ENCODE data around the gene TRIM33.

Gene TRIM33

GRCh38 chr1:114462341-114462740 is 48.7 kb downstream of the TRIM33 start:
- Histone ChIP-seq H3K4me1 (ENCODE audit: control insufficient read depth in 2 of 2, insufficient read depth in 1 of 2, low read depth in 1 of 2, low read length in 2 of 2) (no peaks in the 10 kb centered on the region), H3K36me3 (replicated peaks in 1 of 2; ENCODE audit: control insufficient read depth in 2 of 2, insufficient read depth in 2 of 2, low read length in 2 of 2) (peaks cover 9 to 75% of the 10 kb centered on the region in 2 donors), H4K8ac (ENCODE audit: low read depth, low read length) (no peak overlapping the region), H2BK5ac (ENCODE audit: low read length) (no peak overlapping the region), H3K4ac (ENCODE audit: low read length) (no peak overlapping the region), H2BK12ac (ENCODE audit: low read length) (no peak overlapping the region), H3K18ac (ENCODE audit: low read length) (no peak overlapping the region), H3K4me3 (ENCODE audit: low read length in 2 of 2) (no peak overlapping the region), H3K27me3 (ENCODE audit: control insufficient read depth in 3 of 3, insufficient read depth in 3 of 3, low read depth in 1 of 3, low read length in 3 of 3) (no peaks in the 10 kb centered on the region), H3K4me2 (ENCODE audit: insufficient read depth, low read length, poor library complexity, severe bottlenecking) (no peak overlapping the region), H3K14ac (ENCODE audit: low read length) (no peak overlapping the region), H2BK15ac (ENCODE audit: low read length) (no peak overlapping the region), H4K91ac (ENCODE audit: low read depth, low read length, poor library complexity) (no peak overlapping the region), H3K79me1 (ENCODE audit: low read depth, low read length) (peaks cover under 1% of the 10 kb centered on the region), H3K9me3 (replicated peaks in 1 of 2; ENCODE audit: control insufficient read depth in 2 of 2, insufficient read depth in 1 of 2, low read depth in 1 of 2, low read length in 2 of 2) (peaks cover 1 to 12% of the 10 kb centered on the region in 2 donors), H3K23ac (ENCODE audit: low read depth, low read length, poor library complexity) (no peak overlapping the region), H2AFZ (ENCODE audit: low read length) (no peak overlapping the region), H2AK5ac (ENCODE audit: low read depth, low read length) (no peak overlapping the region), H3K9ac (ENCODE audit: low read depth, low read length, poor library complexity) (no peak overlapping the region), H2BK120ac (ENCODE audit: low read depth, low read length) (no peak overlapping the region), H3K27ac (replicated peaks; ENCODE audit: low read length) (no peak overlapping the region)
- WGBS, 2 donors (ENCODE audit: extremely low coverage in 2 of 2, insufficient read length in 2 of 2, insufficient replicate concordance in 1 of 2): no CpG with 5 or more reads among the region's 1 CpG
- DNase-seq (ENCODE audit: low spot score): no peak

GRCh38 chr1:114458237-114458777 is 52.7 kb downstream of the TRIM33 start:
- Histone ChIP-seq H3K4me3 (ENCODE audit: low read length in 2 of 2) (no peak overlapping the region), H2BK120ac (ENCODE audit: low read depth, low read length) (no peak overlapping the region), H2BK15ac (ENCODE audit: low read length) (no peak overlapping the region), H3K4me1 (ENCODE audit: control insufficient read depth in 2 of 2, insufficient read depth in 1 of 2, low read depth in 1 of 2, low read length in 2 of 2) (no peaks in the 10 kb centered on the region), H3K4ac (ENCODE audit: low read length) (no peak overlapping the region), H3K27ac (replicated peaks; ENCODE audit: low read length) (no peak overlapping the region), H3K14ac (ENCODE audit: low read length) (no peak overlapping the region), H3K27me3 (ENCODE audit: control insufficient read depth in 3 of 3, insufficient read depth in 3 of 3, low read depth in 1 of 3, low read length in 3 of 3) (no peaks in the 10 kb centered on the region), H3K9me3 (replicated peaks in 1 of 2; ENCODE audit: control insufficient read depth in 2 of 2, insufficient read depth in 1 of 2, low read depth in 1 of 2, low read length in 2 of 2) (peaks cover 1 to 12% of the 10 kb centered on the region in 2 donors), H3K36me3 (replicated peaks in 1 of 2; ENCODE audit: control insufficient read depth in 2 of 2, insufficient read depth in 2 of 2, low read length in 2 of 2) (peaks cover 14 to 98% of the 10 kb centered on the region in 2 donors), H3K4me2 (ENCODE audit: insufficient read depth, low read length, poor library complexity, severe bottlenecking) (no peak overlapping the region), H4K91ac (ENCODE audit: low read depth, low read length, poor library complexity) (no peak overlapping the region), H3K9ac (ENCODE audit: low read depth, low read length, poor library complexity) (no peak overlapping the region), H3K79me1 (ENCODE audit: low read depth, low read length) (no peaks in the 10 kb centered on the region), H2AK5ac (ENCODE audit: low read depth, low read length) (no peak overlapping the region), H3K23ac (ENCODE audit: low read depth, low read length, poor library complexity) (no peak overlapping the region), H3K18ac (ENCODE audit: low read length) (no peak overlapping the region), H2BK12ac (ENCODE audit: low read length) (no peak overlapping the region), H2BK5ac (ENCODE audit: low read length) (no peak overlapping the region), H2AFZ (ENCODE audit: low read length) (no peak overlapping the region), H4K8ac (ENCODE audit: low read depth, low read length) (no peak overlapping the region)
- DNase-seq (ENCODE audit: low spot score): no peak

GRCh38 chr1:114457675-114458236 is 53.2 kb downstream of the TRIM33 start:
- WGBS, 2 donors (ENCODE audit: extremely low coverage in 2 of 2, insufficient read length in 2 of 2, insufficient replicate concordance in 1 of 2): no CpG with 5 or more reads among the region's 4 CpGs
- no peak overlapping the region for H3K9ac ChIP-seq (ENCODE audit: low read depth, low read length, poor library complexity)
- H4K91ac ChIP-seq (ENCODE audit: low read depth, low read length, poor library complexity): no peak overlapping the region
- no peaks in the 10 kb centered on the region for H3K79me1 ChIP-seq (ENCODE audit: low read depth, low read length)
- no peak overlapping the region for H2BK5ac ChIP-seq (ENCODE audit: low read length)
- H3K4me3 ChIP-seq (ENCODE audit: low read length in 2 of 2): no peak overlapping the region
- no peak overlapping the region for H3K4ac ChIP-seq (ENCODE audit: low read length)
- DNase-seq (ENCODE audit: low spot score): no peak
- no peak overlapping the region for H2AFZ ChIP-seq (ENCODE audit: low read length)
- H3K27me3 ChIP-seq (ENCODE audit: control insufficient read depth in 3 of 3, insufficient read depth in 3 of 3, low read depth in 1 of 3, low read length in 3 of 3): no peaks in the 10 kb centered on the region
- H3K18ac ChIP-seq (ENCODE audit: low read length): no peak overlapping the region
- no peak overlapping the region for H2BK12ac ChIP-seq (ENCODE audit: low read length)
- no peak overlapping the region for H3K23ac ChIP-seq (ENCODE audit: low read depth, low read length, poor library complexity)
- no peak overlapping the region for H3K27ac ChIP-seq (replicated peaks; ENCODE audit: low read length)
- H4K8ac ChIP-seq (ENCODE audit: low read depth, low read length): no peak overlapping the region
- H3K4me1 ChIP-seq (ENCODE audit: control insufficient read depth in 2 of 2, insufficient read depth in 1 of 2, low read depth in 1 of 2, low read length in 2 of 2): no peaks in the 10 kb centered on the region
- no peak overlapping the region for H3K14ac ChIP-seq (ENCODE audit: low read length)
- H2AK5ac ChIP-seq (ENCODE audit: low read depth, low read length): no peak overlapping the region
- H2BK120ac ChIP-seq (ENCODE audit: low read depth, low read length): no peak overlapping the region
- no peak overlapping the region for H2BK15ac ChIP-seq (ENCODE audit: low read length)
- H3K9me3 ChIP-seq (replicated peaks in 1 of 2; ENCODE audit: control insufficient read depth in 2 of 2, insufficient read depth in 1 of 2, low read depth in 1 of 2, low read length in 2 of 2): peaks cover 1 to 12% of the 10 kb centered on the region in 2 donors
- peaks cover 14 to 96% of the 10 kb centered on the region in 2 donors for H3K36me3 ChIP-seq (replicated peaks in 1 of 2; ENCODE audit: control insufficient read depth in 2 of 2, insufficient read depth in 2 of 2, low read length in 2 of 2)
- no peak overlapping the region for H3K4me2 ChIP-seq (ENCODE audit: insufficient read depth, low read length, poor library complexity, severe bottlenecking)

GRCh38 chr1:114456586-114456985 is 54.4 kb downstream of the TRIM33 start:
- DNase-seq (ENCODE audit: low spot score): no peak
- Histone ChIP-seq H3K9me3 (replicated peaks in 1 of 2; ENCODE audit: control insufficient read depth in 2 of 2, insufficient read depth in 1 of 2, low read depth in 1 of 2, low read length in 2 of 2) (peaks cover 1 to 12% of the 10 kb centered on the region in 2 donors), H4K91ac (ENCODE audit: low read depth, low read length, poor library complexity) (no peak overlapping the region), H3K36me3 (replicated peaks in 1 of 2; ENCODE audit: control insufficient read depth in 2 of 2, insufficient read depth in 2 of 2, low read length in 2 of 2) (peaks cover 14 to 94% of the 10 kb centered on the region in 2 donors), H2BK15ac (ENCODE audit: low read length) (no peak overlapping the region), H2BK12ac (ENCODE audit: low read length) (no peak overlapping the region), H3K27ac (replicated peaks; ENCODE audit: low read length) (no peak overlapping the region), H3K4me1 (ENCODE audit: control insufficient read depth in 2 of 2, insufficient read depth in 1 of 2, low read depth in 1 of 2, low read length in 2 of 2) (no peaks in the 10 kb centered on the region), H3K9ac (ENCODE audit: low read depth, low read length, poor library complexity) (no peak overlapping the region), H3K4me3 (ENCODE audit: low read length in 2 of 2) (no peak overlapping the region), H3K27me3 (ENCODE audit: control insufficient read depth in 3 of 3, insufficient read depth in 3 of 3, low read depth in 1 of 3, low read length in 3 of 3) (no peaks in the 10 kb centered on the region), H2AFZ (ENCODE audit: low read length) (no peak overlapping the region), H3K79me1 (ENCODE audit: low read depth, low read length) (no peaks in the 10 kb centered on the region), H2AK5ac (ENCODE audit: low read depth, low read length) (no peak overlapping the region), H4K8ac (ENCODE audit: low read depth, low read length) (no peak overlapping the region), H3K23ac (ENCODE audit: low read depth, low read length, poor library complexity) (no peak overlapping the region), H2BK120ac (ENCODE audit: low read depth, low read length) (no peak overlapping the region), H3K18ac (ENCODE audit: low read length) (no peak overlapping the region), H3K4me2 (ENCODE audit: insufficient read depth, low read length, poor library complexity, severe bottlenecking) (no peak overlapping the region), H2BK5ac (ENCODE audit: low read length) (no peak overlapping the region), H3K14ac (ENCODE audit: low read length) (no peak overlapping the region), H3K4ac (ENCODE audit: low read length) (no peak overlapping the region)
- no CpG with 5 or more reads among the region's 3 CpGs for WGBS, 2 donors (ENCODE audit: extremely low coverage in 2 of 2, insufficient read length in 2 of 2, insufficient replicate concordance in 1 of 2)

All from neuronal stem cell (in vitro differentiated cells).